ENCODE data around the gene PACRG. TPM values are rescaled to one million over a fixed set of nuclear protein-coding genes. Genes with fewer than 3 reads are reported as not detected.

PACRG gene
- total RNA-seq, 1 experiment from 2014 or later, result 0.26 TPM

DNA sequence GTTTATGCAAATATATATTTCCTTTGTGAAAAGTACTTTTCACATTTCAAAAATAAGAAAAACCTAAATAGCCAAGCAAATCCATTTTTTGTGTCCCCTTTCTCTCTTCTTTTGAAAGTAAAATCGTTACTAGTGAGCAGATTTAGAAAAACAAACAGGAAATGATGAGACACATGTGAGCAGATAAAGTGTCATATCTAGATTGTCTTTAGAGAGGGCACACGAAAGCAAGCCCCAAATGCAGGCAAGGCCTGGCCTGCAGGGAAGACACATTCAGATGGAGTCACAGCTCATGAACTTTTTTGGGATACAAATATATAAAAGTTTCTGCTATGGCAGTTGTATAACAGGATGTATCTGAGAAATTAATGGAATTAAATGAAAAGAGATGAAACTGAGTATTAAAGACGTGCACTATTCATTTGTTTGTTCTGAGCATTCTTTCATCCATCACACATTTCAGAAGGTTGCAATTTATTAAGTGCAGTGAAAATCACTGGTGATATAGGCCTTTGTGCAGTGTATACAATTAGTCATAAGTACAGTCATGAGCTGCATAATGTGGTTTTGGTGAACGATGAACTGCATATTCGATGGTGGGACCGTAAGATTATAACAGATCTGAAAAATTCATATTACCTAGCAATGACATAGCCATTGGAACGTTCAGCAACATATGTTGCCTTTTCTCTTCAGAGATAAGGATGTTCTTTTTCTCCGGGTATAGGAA is 101.4 kb downstream of the PACRG start:
- Histone ChIP-seq H3K14ac (ENCODE audit: insufficient read depth, low read length) (no peak overlapping the region), H3K56ac (ENCODE audit: insufficient read length, low read depth, low read length) (no peak overlapping the region), H3K9me3 (ENCODE audit: control insufficient read depth, low read depth, low read length) (no peaks in the 10 kb centered on the region), H3K4ac (ENCODE audit: low read depth, low read length) (no peak overlapping the region), H2BK120ac (ENCODE audit: low read depth, low read length, poor library complexity, severe bottlenecking) (no peak overlapping the region), H4K5ac (ENCODE audit: insufficient read length, low read depth, low read length) (no peak overlapping the region), H2BK20ac (ENCODE audit: low read depth, low read length, poor library complexity, severe bottlenecking) (no peak overlapping the region), H4K8ac (replicated peaks; ENCODE audit: insufficient read length, low read depth, low read length) (no peak overlapping the region), H3K23ac (ENCODE audit: insufficient read length, low read depth, low read length) (no peak overlapping the region), H3K79me2 (ENCODE audit: insufficient read depth, low read length) (no peaks in the 10 kb centered on the region), H2BK12ac (ENCODE audit: insufficient read length, low read depth, low read length) (no peak overlapping the region), H3K18ac (ENCODE audit: insufficient read length, low read depth, low read length) (no peak overlapping the region), H2AFZ (ENCODE audit: low read length) (no peak overlapping the region), H4K91ac (ENCODE audit: insufficient read length, low read depth, low read length) (no peak overlapping the region), H3K27ac (ENCODE audit: insufficient read length, low read depth, low read length) (no peak overlapping the region), H3K4me1 (ENCODE audit: insufficient read depth, low read length) (no peaks in the 10 kb centered on the region), H3K9ac (ENCODE audit: extremely low read depth, insufficient read length, low read length) (no peak overlapping the region), H3K23me2 (ENCODE audit: insufficient read length, low read depth, low read length, poor library complexity, severe bottlenecking) (no peaks in the 10 kb centered on the region), H3K4me2 (ENCODE audit: insufficient read depth, insufficient read length, low read length) (no peak overlapping the region), H3T11ph (ENCODE audit: low read length) (no peak overlapping the region), H2BK5ac (ENCODE audit: insufficient read length, low read length) (no peak overlapping the region), H3K79me1 (ENCODE audit: insufficient read depth, low read depth, low read length, poor library complexity, severe bottlenecking) (no peaks in the 10 kb centered on the region), H2AK5ac (ENCODE audit: insufficient read length, low read length) (no peak overlapping the region), H2BK15ac (ENCODE audit: low read depth, low read length) (no peak overlapping the region), H4K20me1 (ENCODE audit: control insufficient read depth, insufficient read depth, insufficient read length) (no peaks in the 10 kb centered on the region), H3K27me3 (ENCODE audit: insufficient read depth, low read length) (no peaks in the 10 kb centered on the region)
- no peak for DNase-seq
- Mint-ChIP-seq H3K4me1 (peaks cover 2 to 6% of the 10 kb centered on the region in 2 experiments), H3K4me3 (no peak overlapping the region), H3K36me3 (ENCODE audit: insufficient read depth in 1 of 3, low read depth in 3 of 3) (peaks cover 0 to 8% (median 0%) of the 10 kb centered on the region in 3 experiments; a peak in 3 of 7 replicates), H3K9me3 (peaks cover 2 to 5% of the 10 kb centered on the region in 2 experiments; a peak in 3 of 5 replicates), H3K27me3 (ENCODE audit: low read depth) (no peaks in the 10 kb centered on the region), H3K27ac (no peak overlapping the region)
- WGBS (ENCODE audit: extremely low coverage, insufficient read length, low lambda C conversion rate), result no CpG with 5 or more reads among the region's 8 CpGs
- TF ChIP-seq, protein P1, sequence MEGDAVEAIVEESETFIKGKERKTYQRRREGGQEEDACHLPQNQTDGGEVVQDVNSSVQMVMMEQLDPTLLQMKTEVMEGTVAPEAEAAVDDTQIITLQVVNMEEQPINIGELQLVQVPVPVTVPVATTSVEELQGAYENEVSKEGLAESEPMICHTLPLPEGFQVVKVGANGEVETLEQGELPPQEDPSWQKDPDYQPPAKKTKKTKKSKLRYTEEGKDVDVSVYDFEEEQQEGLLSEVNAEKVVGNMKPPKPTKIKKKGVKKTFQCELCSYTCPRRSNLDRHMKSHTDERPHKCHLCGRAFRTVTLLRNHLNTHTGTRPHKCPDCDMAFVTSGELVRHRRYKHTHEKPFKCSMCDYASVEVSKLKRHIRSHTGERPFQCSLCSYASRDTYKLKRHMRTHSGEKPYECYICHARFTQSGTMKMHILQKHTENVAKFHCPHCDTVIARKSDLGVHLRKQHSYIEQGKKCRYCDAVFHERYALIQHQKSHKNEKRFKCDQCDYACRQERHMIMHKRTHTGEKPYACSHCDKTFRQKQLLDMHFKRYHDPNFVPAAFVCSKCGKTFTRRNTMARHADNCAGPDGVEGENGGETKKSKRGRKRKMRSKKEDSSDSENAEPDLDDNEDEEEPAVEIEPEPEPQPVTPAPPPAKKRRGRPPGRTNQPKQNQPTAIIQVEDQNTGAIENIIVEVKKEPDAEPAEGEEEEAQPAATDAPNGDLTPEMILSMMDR (conservative IDR thresholded peaks at IDR 0.05), result no peak
